Measurements from ENCODE around the gene ZNF17.

ZNF17 gene

DNA sequence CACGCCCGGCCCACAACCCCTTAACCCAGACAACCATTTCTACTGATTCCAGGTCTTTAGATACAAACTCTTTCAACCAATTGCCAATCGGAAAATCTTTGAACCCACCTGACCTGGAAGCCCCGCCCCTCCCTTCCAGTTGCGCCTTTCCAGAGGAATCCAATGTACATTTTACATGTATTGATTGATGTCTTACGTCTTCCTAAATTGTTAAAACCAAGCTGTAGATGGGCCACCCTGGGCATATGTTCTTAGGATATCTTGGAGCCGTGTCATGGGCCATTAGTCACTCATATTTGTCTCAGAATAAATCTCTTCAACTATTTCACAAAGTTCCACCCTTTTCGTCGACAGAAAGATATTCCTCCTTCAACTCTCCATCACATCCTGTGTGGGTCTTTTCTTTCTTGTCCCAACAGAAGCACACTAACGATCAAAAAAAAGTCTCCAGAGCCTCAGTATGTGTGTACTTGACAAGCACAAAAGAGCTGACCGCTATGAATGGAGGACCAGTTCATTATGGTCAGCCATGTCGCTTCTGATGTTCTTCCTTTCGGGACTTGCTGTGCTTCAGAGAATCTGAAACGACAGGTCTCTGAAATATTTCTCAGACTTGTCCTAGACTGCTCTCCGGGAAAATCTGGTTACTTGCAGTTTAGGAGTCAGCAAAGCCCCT, 23.6 kb downstream of the ZNF17 start:
- peak; percentile 14 for DNase-seq (ENCODE audit: low spot score)

GRCh38 chr19:57435062-57435978, 24.4 kb downstream of the ZNF17 start, which contains the start of gene ZNF749:
TSS of gene ZNF749 (plus strand) at chr19:57435325. CDS start at chr19:57435579, 254 bp downstream.
- peak; percentile 96 for DNase-seq (ENCODE audit: low spot score)

DNA sequence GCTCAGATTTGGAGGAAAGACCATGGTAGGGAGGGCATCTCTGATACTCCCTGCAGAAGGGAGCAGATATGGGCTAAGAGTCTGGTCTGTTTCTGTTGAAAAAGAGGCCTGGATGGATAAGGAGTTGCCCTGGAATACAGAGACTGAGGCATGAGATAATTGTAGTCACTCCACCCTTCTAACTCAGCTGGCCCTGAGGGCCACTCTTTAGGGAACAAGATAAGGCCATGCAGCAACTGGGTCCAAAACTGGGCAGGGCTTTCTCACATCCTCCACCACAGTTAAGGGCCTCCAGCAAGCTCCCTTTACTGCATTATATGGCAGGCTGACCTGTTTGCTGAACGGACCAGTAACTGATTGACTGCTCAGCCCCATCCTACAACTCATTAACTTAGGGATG, 25.5 kb downstream of the ZNF17 start:
- DNase-seq (ENCODE audit: low spot score): no peak

- DNase-seq (ENCODE audit: low spot score): no peak
These were observed 27.0 kb downstream of the ZNF17 start for GRCh38 chr19:57437931-57438330.

- no peak for DNase-seq (ENCODE audit: low spot score)
These were observed 28.0 kb downstream of the ZNF17 start for GRCh38 chr19:57438925-57439324.

DNA sequence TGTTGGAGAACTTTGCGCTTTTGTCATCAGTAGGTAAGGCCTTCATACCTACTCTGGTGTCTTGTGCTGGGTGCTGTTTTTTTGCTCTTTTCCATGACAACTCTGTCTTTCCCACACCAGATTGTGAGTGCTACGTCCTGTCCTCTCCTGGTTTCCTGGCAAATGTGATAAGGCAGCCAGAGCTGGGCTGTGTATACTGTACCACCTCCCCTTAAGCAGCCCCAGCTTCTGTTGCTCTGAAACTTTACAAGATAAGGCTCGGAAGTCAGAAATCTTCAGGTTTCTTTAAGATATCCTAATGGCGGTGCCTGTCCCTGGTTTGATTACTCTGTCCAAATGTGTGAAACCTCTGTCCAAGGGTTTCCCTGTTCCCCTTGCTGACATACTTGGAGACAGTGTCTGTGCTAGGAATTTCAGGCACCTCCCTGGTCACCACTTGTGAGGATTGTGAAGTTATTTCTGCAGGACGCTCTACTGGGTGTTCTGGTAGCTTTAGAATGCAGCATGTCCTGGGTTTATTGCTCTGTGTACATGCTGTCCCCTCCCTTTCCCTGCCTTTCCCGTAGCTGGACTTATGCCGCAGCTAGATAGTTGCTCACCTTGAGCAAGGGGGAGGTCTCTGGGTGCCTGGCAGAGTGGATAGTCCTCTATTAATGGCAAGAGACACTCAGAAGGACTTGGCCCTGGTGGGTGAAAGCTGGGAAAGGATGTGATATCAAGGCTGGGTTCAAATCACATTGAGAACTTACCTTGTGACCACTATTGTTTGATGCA, 31.2 kb downstream of the ZNF17 start:
- no peak for DNase-seq (ENCODE audit: low spot score)

DNA sequence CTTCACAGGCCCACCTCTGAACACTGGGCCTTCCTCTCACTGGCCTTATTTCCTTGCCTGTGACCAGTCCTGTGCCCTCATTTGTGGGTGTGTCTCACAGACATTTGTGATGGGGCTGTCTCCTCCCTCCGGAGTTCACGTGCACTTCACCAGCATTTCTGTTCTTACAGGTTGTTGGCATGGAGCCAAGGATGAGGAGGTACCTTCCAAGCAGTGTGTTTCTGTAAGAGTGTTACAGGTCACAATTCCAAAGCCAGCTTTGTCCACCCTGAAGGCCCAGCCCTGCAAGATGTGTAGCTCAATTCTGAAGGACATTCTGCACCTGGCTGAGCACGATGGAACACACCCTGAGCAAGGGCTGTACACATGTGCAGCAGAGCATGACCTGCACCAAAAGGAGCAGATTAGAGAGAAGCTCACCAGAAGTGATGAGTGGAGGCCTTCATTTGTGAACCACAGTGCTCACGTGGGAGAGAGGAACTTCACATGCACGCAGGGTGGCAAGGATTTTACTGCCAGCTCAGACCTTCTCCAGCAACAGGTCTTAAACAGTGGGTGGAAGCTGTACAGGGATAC, 32.2 kb downstream of the ZNF17 start:
- DNase-seq (ENCODE audit: low spot score): no peak

- DNase-seq (ENCODE audit: low spot score): no peak
These were observed 41.3 kb downstream of the ZNF17 start for GRCh38 chr19:57452307-57452706.

- DNase-seq (ENCODE audit: low spot score): no peak
These were observed 54.9 kb downstream of the ZNF17 start for GRCh38 chr19:57465680-57466381.

DNA sequence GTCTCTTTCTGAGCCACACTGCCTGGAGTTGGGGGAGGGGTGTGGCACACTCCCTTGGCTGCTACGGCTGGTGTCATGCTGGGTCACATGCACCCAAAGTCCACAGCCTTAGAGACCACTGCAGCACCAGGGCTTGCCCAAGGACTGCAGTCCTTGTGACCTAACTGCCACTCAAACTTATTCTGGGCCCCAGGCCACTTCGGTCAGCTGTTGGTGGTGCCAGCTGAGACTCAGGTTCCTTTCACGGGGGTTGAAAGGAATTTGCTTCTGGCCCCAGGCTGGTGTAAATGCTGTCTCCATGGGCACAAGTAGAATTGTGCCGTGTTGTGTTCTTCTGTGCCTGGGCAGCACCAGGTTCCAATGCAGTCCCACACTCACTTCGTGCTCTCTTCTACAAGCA, 55.5 kb downstream of the ZNF17 start:
- DNase-seq (ENCODE audit: low spot score): no peak
